Choroid plexus epithelial cell (primary cell): ENCODE data around the gene SLC12A2.

Experiments used
- DNase-seq: peaks from one replicate; pipeline ENCODE4 v3.0.0-alpha.2; 2010; ENCODE audit warnings: low read depth
- H3K4me3 ChIP-seq: 2 replicates; pipeline ENCODE4 v1.5.1; 2011; ENCODE audit warnings: low read depth, mild to moderate bottlenecking, control low read depth, low read length, moderate library complexity
- CTCF ChIP-seq: conservative IDR thresholded peaks from 2 replicates; pipeline ENCODE4 v1.5.1; 2011; ENCODE audit warnings: low read depth, mild to moderate bottlenecking, control low read depth, inconsistent platforms, low read length, moderate library complexity

The SLC12A2 gene

GRCh38 chr5:128199104-128199503, 115.5 kb downstream of the SLC12A2 start:
- TF ChIP-seq CTCF: no peak
- no peak overlapping the region for H3K4me3 ChIP-seq
- DNase-seq: peak; percentile 85

DNA sequence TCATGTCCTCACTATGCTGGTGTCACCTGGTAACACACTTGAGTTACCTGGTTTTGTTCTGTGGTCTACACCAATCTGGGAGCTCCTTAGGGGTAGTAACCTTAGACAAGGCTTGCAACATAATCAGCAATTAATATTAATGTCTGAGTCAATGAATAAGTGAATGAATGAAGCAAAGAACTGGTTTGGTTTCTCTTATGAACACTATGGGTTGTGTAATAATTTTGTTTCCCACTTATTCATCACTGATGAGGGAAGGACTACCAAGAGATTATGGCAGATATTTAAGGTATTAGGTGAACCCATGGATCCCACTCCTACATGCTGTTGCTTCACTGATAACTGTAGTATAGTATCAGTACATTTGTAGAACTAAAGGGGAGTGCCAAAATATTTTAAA, 116.0 kb downstream of the SLC12A2 start:
- DNase-seq: peak; percentile 27
- no peak for TF ChIP-seq CTCF
- no peak overlapping the region for H3K4me3 ChIP-seq

GRCh38 chr5:128201065-128201926, 117.7 kb downstream of the SLC12A2 start:
- H3K4me3 ChIP-seq: peak overlapping the region; percentile 23
- DNase-seq: peak; percentile 76
- peak; percentile 71 for TF ChIP-seq CTCF

DNA sequence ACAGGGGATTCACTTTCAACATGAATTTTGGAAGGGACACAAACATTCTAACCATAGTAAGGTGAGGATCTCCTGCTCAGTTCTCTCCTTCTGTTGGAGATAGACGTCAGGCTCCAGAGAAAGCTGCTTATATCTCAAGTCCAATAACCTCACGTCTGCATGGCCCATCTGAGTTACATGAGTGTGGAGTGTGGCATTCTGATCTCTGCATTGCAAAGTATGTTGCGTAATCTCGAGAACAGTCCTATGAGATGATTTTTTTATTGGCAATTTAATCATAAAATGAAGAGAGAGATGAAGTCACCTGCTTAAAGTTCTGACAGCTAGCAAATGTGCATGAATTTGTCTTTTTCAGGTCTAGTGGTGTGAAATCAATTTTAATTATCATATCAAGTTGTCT, 118.8 kb downstream of the SLC12A2 start:
- no peak for DNase-seq
- no peak for TF ChIP-seq CTCF

GRCh38 chr5:128208436-128208835, 124.9 kb downstream of the SLC12A2 start:
- DNase-seq: no peak
- no peak for TF ChIP-seq CTCF
- no peak overlapping the region for H3K4me3 ChIP-seq

More for the DNA sequence above, 118.8 kb downstream of the SLC12A2 start:
- H3K4me3 ChIP-seq: no peak overlapping the region

DNA sequence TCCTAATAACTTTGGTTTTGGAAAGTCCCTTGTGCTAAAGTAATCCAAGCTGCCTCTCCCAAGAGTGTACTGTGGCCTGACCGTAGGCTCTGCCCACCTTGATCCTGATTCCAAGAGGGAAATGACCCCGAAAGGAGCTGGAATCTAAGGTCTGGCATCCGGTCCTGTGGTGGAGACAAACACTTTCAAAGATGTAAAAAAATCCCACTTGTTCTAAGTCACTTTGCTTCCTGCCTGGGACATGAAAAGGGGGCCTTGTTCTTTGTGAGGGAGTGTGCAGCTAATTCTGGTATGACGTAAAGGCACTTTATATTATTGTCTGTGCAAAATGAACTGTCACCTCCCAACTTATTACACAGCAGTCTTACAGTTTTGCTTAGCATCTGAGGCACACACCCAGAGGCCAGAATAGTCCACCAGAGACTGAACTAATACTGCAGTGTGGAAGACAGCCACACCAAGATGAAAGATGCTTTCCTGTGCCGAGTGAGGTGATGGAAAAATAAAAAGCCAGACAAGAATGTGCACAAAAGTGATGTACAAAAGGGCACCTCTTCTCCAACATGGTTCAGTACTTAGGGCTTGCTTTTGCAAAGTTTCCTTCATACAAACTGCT, 128.7 kb downstream of the SLC12A2 start:
- no peak for TF ChIP-seq CTCF
- DNase-seq: no peak
- H3K4me3 ChIP-seq: no peak overlapping the region
